HUES48 (cell line): ENCODE data around the gene PAPOLA.
"Not testable (repeated sequence)": the region's sequence is repeated elsewhere in the genome, so short reads cannot be mapped to it uniquely, and the experiment has no call there.

Experiments used
- H3K27ac ChIP-seq: one replicate; pipeline ENCODE4 v1.7.0; 2013; ENCODE audit warnings: low read depth, low read length, inconsistent platforms
- H3K27me3 ChIP-seq: 2 replicates; pipeline ENCODE4 v1.6.1; 2013; ENCODE audit warnings: mild to moderate bottlenecking, low read length; ENCODE audit not compliant: control insufficient read depth, insufficient read depth
- H3K36me3 ChIP-seq: 2 replicates; pipeline ENCODE4 v1.6.1; 2013; ENCODE audit warnings: low read length; ENCODE audit not compliant: control insufficient read depth, insufficient read depth
- H3K4me1 ChIP-seq: 2 replicates; pipeline ENCODE4 v1.6.1; 2013; ENCODE audit warnings: mild to moderate bottlenecking, low read length; ENCODE audit not compliant: control insufficient read depth, insufficient read depth
- H3K4me3 ChIP-seq: 2 replicates; pipeline ENCODE4 v1.5.1; 2013; ENCODE audit warnings: mild to moderate bottlenecking, low read depth, low read length
- H3K9ac ChIP-seq: 2 replicates; pipeline ENCODE4 v1.6.1; 2013; ENCODE audit warnings: mild to moderate bottlenecking, low read depth, low read length, moderate library complexity
- H3K9me3 ChIP-seq: 2 replicates; pipeline ENCODE4 v1.6.1; 2013; ENCODE audit warnings: low read length; ENCODE audit not compliant: control insufficient read depth, insufficient read depth

Gene PAPOLA

GRCh38 chr14:96501740-96502620 lies at the start of gene PAPOLA:
Gene PAPOLA, plus strand, starts transcription at chr14:96502382. Its CDS starts 211 bp downstream, at chr14:96502593.
- H3K4me1 ChIP-seq, result peaks cover 20% of the 10 kb centered on the region
- peak within 1 kb of the TSS; percentile 98 for H3K9ac ChIP-seq
- peak within 1 kb of the TSS; percentile 95 for H3K27ac ChIP-seq
- no peaks in the 10 kb centered on the region for H3K9me3 ChIP-seq
- peaks cover 13% of the 10 kb centered on the region; the same call in 1 of the 2 replicates for H3K36me3 ChIP-seq
- no peaks in the 10 kb centered on the region for H3K27me3 ChIP-seq
- H3K4me3 ChIP-seq, result peak within 1 kb of the TSS; percentile 99

GRCh38 chr14:96452684-96453083 lies 49.5 kb upstream of the PAPOLA start:
- Histone ChIP-seq H3K36me3 (no peaks in the 10 kb centered on the region), H3K9me3 (no peaks in the 10 kb centered on the region), H3K9ac (no peak overlapping the region), H3K27ac (no peak overlapping the region), H3K27me3 (no peaks in the 10 kb centered on the region), H3K4me3 (no peak overlapping the region), H3K4me1 (no peaks in the 10 kb centered on the region)

GRCh38 chr14:96455588-96455987 lies 46.6 kb upstream of the PAPOLA start:
- Histone ChIP-seq H3K9ac (no peak overlapping the region), H3K27ac (no peak overlapping the region), H3K4me1 (no peaks in the 10 kb centered on the region), H3K4me3 (no peak overlapping the region), H3K9me3 (no peaks in the 10 kb centered on the region), H3K36me3 (no peaks in the 10 kb centered on the region), H3K27me3 (no peaks in the 10 kb centered on the region)

GRCh38 chr14:96459851-96460250 lies 42.3 kb upstream of the PAPOLA start:
- Histone ChIP-seq H3K4me3 (no peak overlapping the region), H3K27me3 (no peaks in the 10 kb centered on the region), H3K4me1 (peaks cover 7% of the 10 kb centered on the region), H3K9me3 (no peaks in the 10 kb centered on the region), H3K27ac (no peak overlapping the region), H3K36me3 (no peaks in the 10 kb centered on the region), H3K9ac (no peak overlapping the region)

- no peaks in the 10 kb centered on the region for H3K36me3 ChIP-seq
- H3K27ac ChIP-seq, result peak overlapping the region; percentile 78
- no peaks in the 10 kb centered on the region for H3K27me3 ChIP-seq
- no peak overlapping the region for H3K4me3 ChIP-seq
- H3K4me1 ChIP-seq, result peaks cover 7% of the 10 kb centered on the region
- no peaks in the 10 kb centered on the region for H3K9me3 ChIP-seq
- no peak overlapping the region for H3K9ac ChIP-seq
Observed at GRCh38 chr14:96461950-96462798, 40.0 kb upstream of the PAPOLA start.

- Histone ChIP-seq H3K27me3 (no peaks in the 10 kb centered on the region), H3K27ac (no peak overlapping the region), H3K9ac (no peak overlapping the region), H3K4me1 (peaks cover 7% of the 10 kb centered on the region), H3K4me3 (no peak overlapping the region), H3K36me3 (no peaks in the 10 kb centered on the region), H3K9me3 (no peaks in the 10 kb centered on the region)
Observed at GRCh38 chr14:96464136-96464535, 38.0 kb upstream of the PAPOLA start.

GRCh38 chr14:96466918-96467317 lies 35.3 kb upstream of the PAPOLA start:
- Histone ChIP-seq H3K9ac (no peak overlapping the region), H3K27me3 (no peaks in the 10 kb centered on the region), H3K27ac (no peak overlapping the region), H3K36me3 (no peaks in the 10 kb centered on the region), H3K9me3 (no peaks in the 10 kb centered on the region), H3K4me3 (no peak overlapping the region), H3K4me1 (peaks cover 5% of the 10 kb centered on the region)

- H3K4me3 ChIP-seq, result no peak overlapping the region
- H3K9me3 ChIP-seq, result no peaks in the 10 kb centered on the region
- H3K4me1 ChIP-seq, result no peaks in the 10 kb centered on the region
- H3K36me3 ChIP-seq, result no peaks in the 10 kb centered on the region
- H3K9ac ChIP-seq, result no peak overlapping the region
- no peaks in the 10 kb centered on the region for H3K27me3 ChIP-seq
- no peak overlapping the region for H3K27ac ChIP-seq
Observed at GRCh38 chr14:96470331-96470730, 31.9 kb upstream of the PAPOLA start.

- not testable (repeated sequence) for H3K27me3 ChIP-seq, H3K9ac ChIP-seq, H3K4me1 ChIP-seq, H3K4me3 ChIP-seq, H3K27ac ChIP-seq, H3K9me3 ChIP-seq, H3K36me3 ChIP-seq
Observed at GRCh38 chr14:96470967-96471366, 31.2 kb upstream of the PAPOLA start.

- no peak overlapping the region for H3K27ac ChIP-seq
- no peaks in the 10 kb centered on the region for H3K4me1 ChIP-seq
- no peak overlapping the region for H3K4me3 ChIP-seq
- H3K36me3 ChIP-seq, result no peaks in the 10 kb centered on the region
- H3K9ac ChIP-seq, result no peak overlapping the region
- H3K9me3 ChIP-seq, result no peaks in the 10 kb centered on the region
- no peaks in the 10 kb centered on the region for H3K27me3 ChIP-seq
Observed at GRCh38 chr14:96478119-96478518, 24.1 kb upstream of the PAPOLA start.
